SH-SY5Y (cell line): ENCODE measurements around the gene ADIRF.
"Not testable (repeated sequence)": the region's sequence is repeated elsewhere in the genome, so short reads cannot be mapped to it uniquely, and the experiment has no call there.

Experiments used
- GATA2 ChIP-seq: IDR thresholded peaks from 2 replicates; pipeline ENCODE4 v1.6.1; 2011; ENCODE audit warnings: mild to moderate bottlenecking, low read depth, low read length
- GATA3 ChIP-seq: IDR thresholded peaks from 2 replicates; pipeline ENCODE4 v1.6.1; 2011; ENCODE audit warnings: low read depth, mild to moderate bottlenecking, low read length, moderate library complexity

- TF ChIP-seq GATA2, GATA3: not testable (repeated sequence)
These were observed 51.8 kb downstream of the ADIRF start, which contains the start of gene FAM25A for GRCh38 chr10:87020056-87020455.
